HG03571 (cell line): ENCODE results near the gene QPRT.
"Not testable (repeated sequence)": the region's sequence is repeated elsewhere in the genome, so short reads cannot be mapped to it uniquely, and the experiment has no call there.

ENCODE experiments used
- ATAC-seq: cut with Tn5 transposase; IDR thresholded peaks from one replicate; pipeline ENCODE4 v1.9.1; 2021; ENCODE audit not compliant: unreplicated experiment

Gene QPRT

DNA sequence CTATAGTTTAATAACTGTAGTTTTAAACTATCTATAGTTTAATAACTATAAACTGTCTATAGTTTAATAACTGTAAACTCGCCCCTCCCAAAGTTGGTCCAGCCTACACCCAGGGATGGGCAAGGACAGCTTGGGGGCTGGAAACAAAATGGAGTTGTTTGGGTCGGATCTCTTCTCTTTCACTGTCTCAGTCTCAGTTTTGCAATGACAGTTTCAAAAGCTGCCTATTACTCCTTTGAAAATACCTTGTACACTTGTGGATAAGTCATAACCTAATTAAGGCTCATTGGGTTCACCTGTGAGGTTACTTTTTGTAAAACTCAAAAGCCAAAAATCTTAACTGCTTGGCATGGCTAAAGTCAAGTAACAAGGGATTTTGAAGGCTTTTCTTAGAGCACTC, 35.4 kb downstream of the QPRT start:
- ATAC-seq = no peak

- ATAC-seq = no peak
Measured at GRCh38 chr16:29714972-29715371, 36.0 kb downstream of the QPRT start.

DNA sequence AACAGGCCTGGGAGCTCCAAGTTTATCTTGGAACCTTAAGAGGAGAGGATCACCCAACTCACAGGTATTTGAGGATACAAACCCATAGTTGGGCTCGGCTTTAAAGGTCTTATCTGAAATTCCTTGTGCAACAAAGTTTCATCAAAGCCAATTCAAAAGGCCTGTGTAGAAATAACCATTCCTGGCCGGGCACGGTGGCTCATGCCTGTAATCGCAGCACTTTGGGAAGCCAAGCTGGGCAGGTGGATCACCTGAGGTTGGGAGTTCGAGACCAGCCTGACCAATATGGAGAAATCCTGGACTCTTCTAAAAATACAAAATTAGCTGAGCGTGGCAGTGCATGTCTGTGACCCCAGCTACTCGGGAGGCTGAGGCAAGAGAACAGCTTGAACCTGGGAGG, 38.1 kb downstream of the QPRT start:
- no peak for ATAC-seq

- ATAC-seq = no peak
Measured at GRCh38 chr16:29719063-29719462, 40.1 kb downstream of the QPRT start.

DNA sequence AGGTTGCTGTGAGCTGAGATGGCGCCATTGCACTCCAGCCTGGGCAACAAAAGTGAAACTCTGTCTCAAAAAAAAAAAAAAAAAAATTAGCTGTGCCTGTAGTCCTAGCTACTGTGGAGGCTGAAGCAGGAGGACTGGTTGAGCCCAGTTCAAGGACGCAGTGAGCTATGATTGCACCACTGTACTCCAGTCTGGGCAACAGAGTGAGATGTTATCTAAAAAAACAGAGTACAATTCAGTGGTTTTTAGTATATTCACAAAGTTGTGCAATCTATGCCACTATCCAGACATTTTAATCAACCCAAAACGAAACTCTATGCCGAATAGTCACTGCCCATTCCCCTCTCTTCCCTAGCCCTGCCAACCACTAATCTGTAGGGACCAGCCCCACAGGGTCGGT, 41.7 kb downstream of the QPRT start:
- ATAC-seq = no peak

- not testable (repeated sequence) for ATAC-seq
Measured at GRCh38 chr16:29721167-29721879, 42.3 kb downstream of the QPRT start.

DNA sequence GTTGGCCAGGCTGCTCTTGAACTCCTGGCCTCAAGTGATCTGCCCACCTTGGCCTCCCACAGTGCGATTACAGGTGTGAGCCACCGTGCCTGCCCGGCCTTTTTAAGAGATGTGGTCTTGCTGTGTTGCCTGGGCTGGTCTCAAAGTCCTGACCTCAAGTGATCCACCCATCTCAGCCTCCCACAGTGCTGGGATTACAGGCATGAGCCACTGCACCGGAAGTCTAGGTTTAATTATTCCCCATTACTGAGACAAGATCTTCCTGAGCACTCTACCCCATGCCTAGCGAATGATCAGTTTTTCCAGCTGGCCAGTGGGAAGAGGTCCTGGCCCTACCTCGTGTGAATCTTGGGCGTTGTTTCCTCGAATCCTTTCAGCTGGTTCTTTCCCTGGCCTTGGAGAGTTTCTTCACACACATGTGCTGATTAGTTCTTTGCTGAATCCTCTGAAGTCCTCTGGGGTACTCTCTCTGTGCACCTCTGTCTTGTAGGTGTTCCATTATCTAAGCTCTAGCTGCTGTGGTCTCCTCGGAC, 47.9 kb downstream of the QPRT start:
- ATAC-seq = no peak

- ATAC-seq = no peak
Measured at GRCh38 chr16:29727452-29727851, 48.5 kb downstream of the QPRT start.

DNA sequence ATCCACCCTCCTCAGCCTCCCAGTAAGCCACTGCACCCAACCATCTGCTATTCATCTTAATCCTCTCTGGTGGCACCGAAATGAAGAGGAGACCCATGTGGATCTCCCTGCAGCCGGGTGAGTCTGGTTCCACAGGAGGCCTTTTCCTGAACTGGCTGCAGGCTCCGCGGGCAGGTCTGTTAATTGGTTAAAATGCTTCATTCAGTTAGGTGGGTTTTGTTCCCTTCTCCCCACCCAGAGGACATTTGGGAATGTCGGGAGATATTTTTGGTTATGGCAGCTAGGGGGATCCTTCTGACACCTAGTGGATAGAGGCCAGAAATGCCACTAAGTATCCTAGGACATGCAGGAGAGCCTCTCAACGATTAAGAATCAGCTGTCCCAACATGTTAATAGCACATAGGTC, 50.1 kb downstream of the QPRT start:
- no peak for ATAC-seq

- ATAC-seq = no peak
Measured at GRCh38 chr16:29730649-29731048, 51.7 kb downstream of the QPRT start.

DNA sequence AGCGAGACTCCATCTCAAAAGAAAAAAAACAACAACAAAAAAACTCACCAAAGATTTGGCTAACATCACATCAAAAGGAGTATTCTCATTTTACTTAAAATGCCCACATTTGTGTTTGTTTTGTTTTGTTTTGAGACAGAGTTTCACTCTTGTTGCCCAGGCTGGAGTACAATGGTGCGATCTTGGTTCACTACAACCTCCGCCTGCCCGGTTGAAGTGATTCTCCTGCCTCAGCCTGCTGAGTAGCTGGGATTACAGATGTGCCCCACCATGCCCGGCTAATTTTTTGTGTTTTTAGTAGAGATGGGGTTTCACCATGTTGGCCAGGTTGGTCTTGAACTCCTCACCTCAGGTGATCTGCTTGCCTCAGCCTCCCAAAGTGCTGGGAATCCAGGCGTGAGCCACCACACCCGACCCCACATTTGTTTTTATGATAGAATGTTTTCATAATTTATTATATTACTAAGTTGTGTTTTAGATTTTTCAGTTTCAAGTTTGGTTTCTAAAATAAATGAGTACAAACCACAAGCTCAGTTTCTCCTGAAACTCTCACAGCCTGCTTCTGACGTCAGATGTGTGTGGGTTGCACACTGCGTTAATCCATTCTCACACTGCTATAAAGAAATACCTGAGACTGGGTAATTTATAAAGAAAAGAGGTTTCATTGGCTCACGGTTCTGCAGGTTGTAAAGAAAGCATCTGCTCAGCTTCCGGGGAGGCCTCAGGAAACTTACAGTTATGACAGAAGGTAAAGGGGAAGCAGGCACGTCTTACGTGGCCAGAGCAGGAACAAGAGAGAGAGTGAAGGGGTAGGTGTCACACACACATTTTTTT, 53.0 kb downstream of the QPRT start:
- ATAC-seq = not testable (repeated sequence)

- no peak for ATAC-seq
Measured at GRCh38 chr16:29734786-29735185, 55.8 kb downstream of the QPRT start.

DNA sequence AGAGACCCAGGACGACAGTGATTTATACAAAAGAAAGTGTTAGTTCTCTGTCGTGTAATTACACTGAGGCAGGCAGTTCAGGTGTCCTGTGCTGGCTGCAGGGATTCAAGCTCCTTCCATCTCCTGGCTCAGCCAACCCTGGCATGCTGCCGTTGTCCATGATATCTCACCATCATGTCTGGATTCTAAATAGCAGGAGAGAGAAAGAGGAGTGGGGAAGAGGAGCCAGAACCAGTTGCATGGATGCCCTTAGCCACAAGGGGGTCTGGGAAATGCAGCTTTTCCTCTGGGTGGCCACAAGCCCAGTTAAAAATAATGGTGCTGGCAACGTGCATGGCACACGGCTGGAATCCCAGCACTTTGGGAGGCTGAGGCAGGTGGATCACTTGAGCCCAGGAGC, 57.1 kb downstream of the QPRT start:
- no peak for ATAC-seq

GRCh38 chr16:29736764-29737163, 57.8 kb downstream of the QPRT start:
- no peak for ATAC-seq

GRCh38 chr16:29737713-29738112, 58.7 kb downstream of the QPRT start:
- ATAC-seq = no peak

DNA sequence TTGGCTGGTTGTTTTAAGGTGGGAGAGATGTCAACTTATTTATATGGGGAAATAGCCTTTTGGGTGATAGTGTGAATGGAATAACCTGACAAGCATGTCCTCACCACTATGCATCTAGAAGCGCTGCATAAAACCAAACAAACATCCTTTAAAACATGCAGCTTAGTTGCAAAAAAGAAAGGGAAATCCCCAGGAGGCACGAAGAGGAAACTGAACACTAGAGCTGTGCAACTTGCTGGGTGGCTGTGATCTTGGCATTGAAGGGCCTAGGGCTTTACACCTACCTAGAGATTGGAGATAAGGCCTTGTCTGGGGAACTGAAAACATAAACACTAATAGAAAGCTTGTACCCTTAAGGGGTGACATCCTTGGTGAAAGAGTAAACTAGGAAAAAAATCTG, 59.5 kb downstream of the QPRT start:
- ATAC-seq = no peak

DNA sequence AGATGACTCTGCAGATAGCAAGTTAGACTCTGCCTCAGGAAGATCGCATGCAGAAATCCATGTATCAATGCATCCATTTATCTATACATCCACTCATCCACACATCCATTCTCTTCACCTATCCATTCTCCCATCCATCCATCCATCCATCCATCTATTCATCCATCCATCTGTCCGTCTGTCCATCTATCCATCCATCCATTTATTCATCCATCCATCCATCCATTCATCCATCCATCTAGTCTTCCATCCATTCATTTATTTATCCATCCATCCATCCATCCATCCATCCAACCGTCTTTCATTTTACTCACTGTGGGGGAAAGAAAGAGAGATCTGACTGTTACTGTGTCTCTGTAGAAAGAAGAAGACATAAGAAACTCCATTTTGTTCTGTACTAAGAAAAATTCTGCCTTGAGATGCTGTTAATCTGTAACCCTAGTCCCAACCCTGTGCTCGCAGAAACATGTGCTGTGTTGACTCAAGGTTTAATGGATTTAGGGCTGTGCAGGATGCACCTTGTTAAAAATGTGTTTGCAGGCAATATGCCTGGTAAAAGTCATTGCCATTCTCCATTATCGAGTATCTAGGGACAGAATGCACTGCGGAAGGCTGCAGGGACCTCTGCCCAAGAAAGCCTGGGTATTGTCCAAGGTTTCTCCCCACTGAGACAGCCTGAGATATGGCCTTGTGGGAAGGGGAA, 61.1 kb downstream of the QPRT start:
- not testable (repeated sequence) for ATAC-seq

DNA sequence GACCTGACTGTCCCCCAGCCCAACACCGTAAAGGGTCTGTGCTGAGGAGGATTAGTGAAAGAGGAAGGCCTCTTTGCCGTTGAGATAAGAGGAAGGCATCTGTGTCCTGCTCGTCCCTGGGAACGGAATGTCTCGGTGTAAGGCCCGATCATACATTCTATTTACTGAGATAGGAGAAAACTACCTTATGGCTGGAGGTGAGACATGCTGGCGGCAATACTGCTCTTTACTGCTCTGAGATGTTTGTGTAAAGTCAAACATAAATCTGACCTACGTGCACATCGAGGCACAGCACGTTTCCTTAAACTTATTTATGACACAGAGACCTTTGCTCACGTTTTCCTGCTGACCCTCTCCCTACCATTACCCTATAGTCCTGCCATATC, 61.6 kb downstream of the QPRT start:
- ATAC-seq = not testable (repeated sequence)

GRCh38 chr16:29742683-29743275, 63.8 kb downstream of the QPRT start:
- no peak for ATAC-seq

DNA sequence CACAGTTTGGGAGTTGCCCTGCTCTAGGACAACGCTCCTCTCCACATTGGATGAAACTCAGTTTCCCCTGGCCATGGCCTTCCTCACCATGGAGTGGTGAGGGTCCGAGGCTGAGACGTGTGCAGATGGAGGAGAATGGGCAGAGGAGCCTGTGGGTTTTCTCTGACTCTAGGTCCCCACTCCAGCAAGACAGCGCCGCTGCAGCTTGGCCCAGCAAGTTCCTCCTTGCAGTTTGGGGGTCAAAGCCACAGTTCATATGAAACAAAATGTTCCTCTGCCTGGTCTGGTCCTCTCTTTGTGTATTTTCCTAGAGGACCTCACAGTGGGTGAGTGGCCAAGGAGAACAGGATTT, 64.5 kb downstream of the QPRT start:
- no peak for ATAC-seq

DNA sequence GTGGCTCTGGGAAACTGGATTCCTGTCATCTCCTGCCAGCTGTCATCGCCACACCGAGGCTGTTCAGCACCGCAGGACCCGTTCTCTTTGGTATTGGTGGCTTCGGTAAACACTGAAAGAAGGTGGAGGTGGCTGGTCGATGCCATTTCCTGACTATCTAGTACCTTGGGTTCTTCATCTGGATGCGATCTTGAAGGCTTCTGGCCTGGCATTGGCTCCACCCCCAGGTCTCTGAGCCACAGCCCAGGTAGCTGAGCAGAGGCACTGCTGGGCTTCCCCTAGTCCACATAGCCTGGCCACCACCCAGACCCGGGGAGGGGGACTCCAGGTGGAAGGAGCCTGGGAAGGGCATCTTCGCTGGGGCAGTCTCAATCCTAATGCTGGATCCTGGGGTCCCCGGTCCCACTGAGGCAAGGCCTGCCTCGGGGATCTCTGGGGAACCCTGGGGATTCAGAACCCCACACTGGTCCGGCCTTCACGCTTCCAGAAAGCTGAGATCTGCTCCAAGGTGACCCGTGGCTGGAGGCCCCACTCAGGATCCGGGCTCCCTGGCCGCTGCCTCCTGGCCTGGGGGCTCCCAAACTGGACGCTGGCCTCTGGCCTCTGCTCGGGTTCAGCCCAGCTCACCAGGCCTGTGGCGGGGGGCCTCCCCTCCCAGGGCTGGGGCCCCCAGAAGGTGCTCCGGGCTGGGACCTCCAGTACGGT, 65.0 kb downstream of the QPRT start:
- ATAC-seq = no peak
